HG02970 (cell line): Measurements from ENCODE around the gene WFDC12.

Experiments
- ATAC-seq: cut with Tn5 transposase; IDR thresholded peaks from one replicate; pipeline ENCODE4 v1.9.1; 2021; ENCODE audit warnings: mild to moderate bottlenecking, moderate library complexity, moderate number of reproducible peaks; ENCODE audit not compliant: unreplicated experiment, low FRiP score

Gene WFDC12

DNA sequence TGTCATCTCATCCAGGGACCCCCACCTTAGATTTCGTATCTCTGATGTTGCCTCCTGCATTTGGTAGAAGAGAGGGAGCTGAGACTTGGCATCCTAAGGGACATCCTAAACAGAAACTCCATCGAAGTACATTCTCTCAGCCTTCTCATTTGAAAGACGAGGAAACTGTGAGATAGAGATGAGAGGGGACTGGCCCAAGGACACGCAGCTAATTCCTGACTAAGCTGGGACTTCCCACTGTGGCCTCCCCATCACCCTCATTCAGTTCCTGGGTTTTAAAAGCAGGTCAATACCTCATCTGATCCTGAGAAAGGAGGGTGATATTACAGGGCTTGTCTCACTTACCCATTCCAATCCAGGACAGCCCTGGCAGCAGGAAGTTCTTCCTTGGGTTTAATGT is 8.4 kb downstream of the WFDC12 start:
- ATAC-seq = no peak

DNA sequence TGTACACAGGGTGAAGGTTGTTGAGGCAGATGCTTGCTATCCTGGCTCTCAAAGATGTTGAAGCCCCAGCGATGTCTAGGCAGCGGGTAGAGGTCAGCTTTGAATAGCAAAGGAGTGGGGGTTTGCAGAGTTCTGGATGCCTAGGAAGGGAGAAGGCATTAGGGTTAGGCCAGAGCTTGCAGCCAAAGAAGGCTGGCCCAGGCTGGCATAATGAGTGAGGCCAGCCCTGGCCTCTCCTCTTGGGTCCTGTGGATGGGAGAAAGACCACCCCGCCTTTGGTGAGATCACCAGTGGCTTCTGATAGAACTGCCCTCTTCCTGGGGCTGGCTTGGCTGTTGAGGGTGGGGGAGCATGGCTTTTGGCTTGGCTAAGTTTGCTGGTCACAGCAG is 8.9 kb downstream of the WFDC12 start:
- no peak for ATAC-seq

DNA sequence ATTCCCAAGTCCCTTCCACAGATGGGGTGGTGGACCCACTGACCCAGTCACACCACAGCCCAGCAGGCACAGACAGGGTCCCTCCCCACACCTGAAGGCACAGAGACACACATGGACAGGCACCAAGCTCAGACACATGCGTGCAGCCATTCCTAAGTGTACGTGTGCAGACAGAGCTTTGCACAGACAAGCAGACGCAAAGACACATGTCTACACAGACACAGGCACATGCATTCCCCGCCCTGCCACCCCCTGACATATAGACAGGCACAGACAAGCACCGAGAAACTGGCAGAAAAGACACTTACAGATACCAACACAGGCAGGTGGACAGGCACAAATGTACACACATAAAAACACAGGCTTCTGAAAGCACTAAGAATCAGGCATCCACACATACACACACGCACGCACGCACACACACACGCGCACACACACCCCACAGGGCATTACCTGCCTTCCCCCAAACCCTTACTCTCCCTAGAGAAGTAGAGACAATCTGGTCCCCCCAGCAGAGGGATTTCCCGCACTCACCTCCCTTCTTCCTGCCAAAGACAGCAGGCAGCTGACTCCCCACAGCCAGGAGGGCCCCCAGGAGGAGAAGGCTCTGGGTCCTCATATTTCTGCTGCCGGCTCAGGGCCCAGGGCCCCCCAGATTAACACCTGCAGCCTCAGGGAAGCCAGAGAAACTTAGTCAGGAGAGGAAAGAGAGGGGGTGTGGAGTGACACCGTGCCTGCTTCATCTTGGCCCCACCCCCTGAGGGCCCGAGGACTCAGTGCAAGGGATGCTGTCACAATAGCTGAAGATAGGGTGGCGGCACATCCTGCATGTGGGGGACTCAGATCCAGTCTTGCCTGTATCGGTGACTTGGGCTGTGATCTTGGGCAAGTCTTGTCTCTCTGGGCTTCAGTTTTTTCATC is 9.5 kb downstream of the WFDC12 start, which contains the start of gene WFDC5:
TSS of gene WFDC5 (minus strand) at position 710 of the 921 bp plus-strand sequence. CDS start at position 619, 91 bp downstream.
- no peak for ATAC-seq

DNA sequence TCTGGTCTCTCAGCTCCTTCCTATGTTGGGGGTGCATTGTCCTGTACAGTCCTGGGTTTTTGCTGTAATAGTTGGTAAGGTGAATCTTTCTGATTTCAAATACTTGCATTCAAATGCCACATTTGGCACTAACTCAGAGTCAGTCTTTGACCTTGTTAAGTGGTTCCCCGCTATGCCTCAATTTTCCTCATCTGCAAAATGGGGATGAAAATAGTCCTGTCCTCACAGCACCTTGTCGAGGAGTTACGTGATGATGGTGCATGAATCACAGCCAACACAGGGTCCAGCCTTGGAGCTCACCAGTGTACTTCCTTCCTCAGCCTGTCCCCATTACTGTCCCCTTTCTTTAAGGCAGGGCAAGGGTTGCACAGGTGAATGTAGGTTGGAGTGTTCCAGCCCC is 10.4 kb downstream of the WFDC12 start:
- no peak for ATAC-seq

DNA sequence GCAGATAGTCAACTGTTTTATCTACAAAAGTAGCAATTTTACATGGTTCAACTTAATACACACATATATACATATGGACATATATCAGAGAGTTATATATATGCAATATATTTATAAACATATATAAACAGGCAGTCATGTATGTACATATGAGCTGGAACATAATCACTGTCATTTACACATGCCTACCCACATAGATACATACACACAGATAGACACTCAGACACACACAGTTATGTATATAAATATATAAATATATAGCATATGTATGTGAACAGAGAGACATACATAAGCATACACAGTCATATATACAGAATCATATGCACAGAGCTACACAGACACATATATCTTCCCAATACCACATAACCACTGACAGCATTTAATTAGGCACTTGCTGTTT is 11.5 kb downstream of the WFDC12 start:
- ATAC-seq = no peak

DNA sequence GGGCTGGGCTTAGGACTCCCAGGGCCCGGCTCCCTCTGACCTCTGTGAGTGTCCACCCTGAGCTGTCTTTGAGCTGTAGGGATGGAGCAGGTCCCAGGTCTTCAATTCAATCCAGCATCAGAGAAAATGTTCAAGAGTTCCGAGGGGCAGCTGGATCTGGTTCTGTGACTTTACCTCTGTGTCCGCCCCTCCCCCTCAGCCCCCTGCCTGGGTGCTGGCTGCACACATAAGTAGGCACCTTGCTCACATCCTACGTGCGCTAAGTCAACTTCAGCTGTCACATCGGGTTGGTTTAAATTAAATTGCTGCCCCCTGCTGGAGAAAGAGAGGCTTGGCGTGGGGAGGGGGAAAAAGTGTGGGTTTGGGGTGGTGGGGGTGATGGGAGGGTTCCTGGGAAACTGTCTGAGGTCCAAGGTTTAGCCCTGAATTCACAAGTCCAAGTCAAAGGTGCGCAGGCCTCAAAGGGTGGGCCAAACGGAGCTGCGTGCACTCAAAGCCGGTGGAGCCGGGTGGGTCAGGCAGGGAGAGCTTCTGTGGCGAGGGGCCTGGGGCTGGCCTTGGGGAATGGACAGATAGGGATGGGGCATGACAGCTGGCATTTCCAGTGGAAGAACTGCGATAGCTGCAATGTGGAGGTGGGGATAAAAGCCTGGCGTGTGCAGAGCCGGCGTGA is 12.3 kb downstream of the WFDC12 start:
- no peak for ATAC-seq

DNA sequence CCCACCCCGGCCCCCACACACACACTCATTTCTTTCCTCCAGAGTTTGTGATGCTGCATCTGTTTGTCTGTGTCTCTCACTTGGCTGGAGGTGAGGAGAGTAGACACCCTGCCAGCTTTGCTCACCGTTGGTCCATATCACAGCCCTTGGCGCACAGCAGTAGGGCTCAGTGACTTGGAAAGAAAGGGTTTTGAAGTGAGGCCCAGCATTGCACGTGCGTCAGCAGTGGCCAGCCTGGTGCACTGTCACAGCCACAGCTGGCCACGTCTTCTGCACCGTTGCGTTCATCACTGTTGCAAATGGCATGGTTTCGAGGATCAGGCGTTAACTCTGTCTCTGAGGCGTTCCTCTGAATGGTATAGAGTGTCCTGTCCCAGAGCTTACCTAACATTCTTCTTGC is 13.0 kb downstream of the WFDC12 start:
- no peak for ATAC-seq

DNA sequence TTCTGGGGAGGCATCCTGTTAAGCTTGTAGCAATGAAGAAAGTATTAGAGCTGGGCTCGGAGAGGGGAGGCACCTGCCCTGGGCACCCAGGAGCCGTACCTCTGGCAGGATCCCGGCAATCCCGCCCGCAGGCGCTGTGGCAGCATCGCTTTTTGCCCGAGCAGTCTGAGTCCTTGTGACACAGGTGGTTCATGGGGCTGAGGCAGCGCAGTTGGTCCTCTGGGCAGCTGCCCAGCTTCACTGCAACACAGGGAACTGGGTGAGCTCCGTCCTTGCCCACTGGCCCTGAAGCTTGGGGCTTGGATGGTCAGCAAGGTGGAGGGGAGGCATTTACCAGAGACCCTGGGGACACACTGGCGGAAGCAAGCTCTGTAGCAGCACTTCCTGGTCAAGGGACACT is 14.0 kb downstream of the WFDC12 start:
- no peak for ATAC-seq

DNA sequence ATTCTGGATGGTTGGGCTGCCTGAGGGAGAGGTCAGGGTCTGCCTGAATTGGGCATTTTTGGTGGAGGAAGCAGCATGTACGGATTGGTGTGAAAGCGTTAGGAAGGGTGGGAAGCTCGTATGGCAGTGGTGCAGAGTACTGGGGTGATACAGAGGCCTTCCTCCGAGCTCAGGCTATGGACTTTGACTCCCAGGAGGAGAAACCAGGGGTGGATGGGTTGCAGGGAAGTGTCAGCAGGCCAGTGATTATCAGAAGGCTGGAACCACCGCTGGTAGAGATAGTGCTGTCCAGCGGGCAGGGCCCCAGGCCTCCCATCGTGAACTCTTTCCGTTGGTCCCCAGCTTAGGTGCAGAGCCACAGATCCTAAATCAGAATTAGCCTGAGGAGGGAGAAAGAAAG is 14.6 kb downstream of the WFDC12 start:
- ATAC-seq = no peak

DNA sequence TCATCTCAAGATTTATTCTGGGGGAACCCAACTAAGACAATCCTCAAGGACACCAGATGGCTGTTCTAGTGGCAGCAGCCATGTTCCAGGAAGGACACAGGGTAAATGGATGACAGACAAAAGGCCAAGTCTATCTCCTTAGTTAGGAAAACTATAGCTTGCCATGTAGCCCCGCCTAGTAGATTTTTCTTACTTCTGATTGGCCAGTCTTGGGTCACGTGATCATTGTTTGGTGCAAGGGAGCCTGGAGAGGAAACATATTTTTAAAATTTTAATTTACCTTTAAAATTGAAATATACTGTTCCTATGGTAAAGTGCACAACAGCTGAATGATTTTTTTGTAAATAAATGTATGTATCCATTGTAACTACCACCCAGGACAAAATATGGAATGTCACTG is 18.9 kb downstream of the WFDC12 start:
- no peak for ATAC-seq

DNA sequence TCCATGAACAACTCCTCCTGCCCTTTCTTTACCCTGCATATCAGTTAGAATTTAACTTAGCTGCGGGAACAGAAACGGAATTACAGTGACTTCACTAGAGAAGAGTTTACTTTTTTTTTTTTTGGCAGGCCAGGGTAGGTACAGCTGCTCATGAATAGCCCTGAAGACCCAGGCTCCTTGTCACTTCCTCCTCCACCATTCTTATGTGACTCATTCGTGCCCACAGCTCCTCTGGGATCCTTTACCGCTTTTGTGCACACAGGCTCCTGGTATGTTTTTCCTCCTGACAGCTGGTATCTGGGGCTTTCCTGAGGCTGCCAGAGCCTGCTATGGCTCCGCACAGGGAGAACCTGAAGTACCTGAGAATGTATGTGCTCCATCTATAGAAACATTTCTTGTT is 19.5 kb downstream of the WFDC12 start:
- no peak for ATAC-seq

DNA sequence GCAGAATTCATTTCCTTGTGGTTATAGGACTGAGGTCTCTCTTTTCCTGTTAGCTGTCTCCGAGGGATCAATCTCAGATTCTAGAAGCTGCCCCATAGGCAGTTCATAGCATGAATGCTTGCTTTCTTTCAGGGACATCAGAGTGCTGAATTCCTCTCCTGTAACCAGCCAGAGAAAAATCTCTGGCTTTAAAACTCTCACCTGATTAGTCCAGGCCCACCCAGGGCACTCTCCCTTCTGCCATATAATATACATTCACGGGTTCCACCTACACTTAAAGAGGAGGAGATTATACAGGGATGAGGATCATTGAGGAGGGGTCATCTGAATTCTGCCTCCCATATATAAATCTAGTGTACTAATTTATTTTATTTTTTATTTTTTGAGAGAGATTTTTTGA is 21.2 kb downstream of the WFDC12 start:
- ATAC-seq = no peak

DNA sequence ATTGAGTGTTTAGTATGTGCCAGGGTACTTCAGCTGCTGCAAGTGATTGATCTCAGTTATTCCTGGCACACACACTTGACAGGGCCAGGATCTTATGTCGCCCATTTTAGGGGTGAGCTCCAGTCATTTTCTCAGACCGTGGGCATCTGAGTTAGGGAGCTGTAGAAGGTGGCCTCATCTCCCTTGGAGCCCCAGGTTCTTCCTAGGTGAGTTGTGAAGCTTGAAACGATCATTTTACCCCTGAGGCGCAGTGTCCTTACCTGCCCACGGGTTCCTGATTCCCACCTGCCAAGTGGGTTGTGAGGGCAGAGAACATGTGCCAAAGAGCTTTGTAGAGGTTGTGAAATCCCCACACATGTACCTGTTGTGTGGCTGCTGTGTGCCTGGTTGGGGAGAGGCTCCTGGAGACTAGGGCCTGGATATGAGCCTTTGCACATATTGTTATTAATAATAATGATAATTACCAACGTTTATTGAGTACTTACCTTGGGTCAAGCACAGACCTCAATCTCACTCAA is 22.9 kb downstream of the WFDC12 start:
- ATAC-seq = no peak

DNA sequence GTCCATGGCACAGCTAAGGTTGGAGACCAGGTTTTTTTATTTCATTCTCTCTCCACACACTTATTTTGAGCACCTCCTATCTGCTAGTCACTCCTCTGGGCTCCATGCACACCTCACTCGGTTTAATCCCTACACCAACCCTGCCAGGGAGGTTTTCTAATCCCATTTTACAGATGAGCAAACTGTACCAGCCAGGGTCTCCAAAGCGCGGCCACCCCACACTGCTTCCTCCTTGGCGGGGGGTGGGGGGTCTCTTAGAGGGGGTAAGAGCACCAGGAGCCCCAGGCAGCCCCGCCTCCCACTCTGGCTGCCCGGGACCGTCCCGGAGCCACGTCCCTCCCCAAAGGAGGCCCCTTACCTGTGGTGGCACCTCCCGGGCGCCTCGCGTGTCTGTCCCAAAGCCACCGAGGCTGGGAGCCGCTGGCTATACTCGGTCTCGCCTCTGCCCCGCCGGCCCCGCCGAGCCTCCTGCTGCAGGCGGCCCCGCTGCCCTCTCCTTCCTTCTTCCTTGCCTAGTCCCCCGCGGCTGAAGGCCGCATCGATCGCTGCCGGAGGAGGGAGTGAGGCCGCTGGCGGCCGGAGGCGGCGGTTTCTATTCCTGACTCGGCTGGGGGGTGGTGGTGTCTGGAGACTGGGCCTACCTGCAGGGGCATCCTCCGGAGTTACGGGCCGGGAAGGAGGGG is 23.6 kb downstream of the WFDC12 start, which contains the start of gene KCNS1:
TSS of gene KCNS1 (minus strand) at position 565 of the 683 bp plus-strand sequence. CDS start 1,891 bp downstream, outside the sequence.
- no peak for ATAC-seq

DNA sequence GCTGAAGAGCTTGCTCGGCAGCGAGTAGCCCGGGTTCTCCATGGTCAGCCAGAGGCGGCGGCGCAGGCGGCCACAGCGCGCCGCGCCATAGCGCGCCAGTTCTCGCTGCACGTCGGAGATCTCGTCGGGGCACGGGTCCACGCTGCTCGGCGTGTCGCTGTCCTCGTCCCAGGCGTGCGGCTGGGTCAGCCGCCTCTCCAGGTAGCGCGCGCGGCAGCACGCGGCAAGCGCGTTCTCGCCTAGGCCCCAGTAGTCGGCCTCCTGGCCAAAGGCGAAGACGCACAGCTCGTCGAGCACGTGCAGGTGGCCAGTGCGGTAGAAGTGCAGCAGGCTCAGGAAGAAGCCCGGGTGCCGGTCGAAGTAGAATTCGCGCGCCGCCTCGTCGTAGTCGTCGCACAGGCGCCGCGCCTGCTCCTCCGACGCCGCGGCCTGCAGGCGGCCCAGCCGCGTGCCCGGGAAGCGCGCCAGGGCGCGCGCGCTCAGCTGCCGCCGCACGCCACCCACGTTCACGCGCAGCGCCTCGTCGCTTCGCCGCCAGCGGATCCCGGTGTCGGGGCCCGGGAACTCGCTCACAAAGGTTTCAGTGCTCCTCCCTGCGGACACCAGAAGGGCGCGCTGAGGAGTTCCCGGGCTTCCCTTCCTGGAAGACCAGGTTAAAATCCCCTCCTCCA is 26.0 kb downstream of the WFDC12 start:
- ATAC-seq = no peak

DNA sequence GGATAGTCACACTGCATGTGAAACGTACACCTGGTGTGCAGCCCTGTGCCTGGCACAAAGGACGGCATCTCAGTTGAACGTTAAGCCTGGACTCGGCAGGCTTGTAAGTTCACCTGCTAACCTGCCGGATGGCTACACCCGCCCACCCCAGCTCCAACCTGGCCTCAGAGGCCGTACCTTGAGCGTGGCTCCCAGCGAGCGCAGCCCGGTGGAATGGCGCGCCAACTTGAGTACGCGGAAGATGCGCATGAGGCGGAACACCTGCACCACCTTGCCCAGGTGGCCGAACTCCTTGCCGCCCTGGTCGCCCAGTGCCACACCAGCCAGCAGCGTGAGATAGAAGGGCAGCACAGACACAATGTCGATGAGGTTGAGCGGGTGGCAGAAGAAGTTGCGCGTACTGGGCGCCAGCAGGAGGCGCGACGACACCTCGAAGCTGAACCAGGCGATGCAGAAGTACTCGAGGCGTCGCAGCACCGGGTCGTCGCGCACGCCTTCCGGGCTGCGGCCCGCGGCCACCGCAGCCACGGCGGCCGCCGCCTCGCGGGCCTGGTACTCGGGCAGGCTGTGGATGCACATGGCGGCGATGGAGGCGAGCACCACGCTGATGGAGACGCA is 26.7 kb downstream of the WFDC12 start:
- ATAC-seq = no peak

DNA sequence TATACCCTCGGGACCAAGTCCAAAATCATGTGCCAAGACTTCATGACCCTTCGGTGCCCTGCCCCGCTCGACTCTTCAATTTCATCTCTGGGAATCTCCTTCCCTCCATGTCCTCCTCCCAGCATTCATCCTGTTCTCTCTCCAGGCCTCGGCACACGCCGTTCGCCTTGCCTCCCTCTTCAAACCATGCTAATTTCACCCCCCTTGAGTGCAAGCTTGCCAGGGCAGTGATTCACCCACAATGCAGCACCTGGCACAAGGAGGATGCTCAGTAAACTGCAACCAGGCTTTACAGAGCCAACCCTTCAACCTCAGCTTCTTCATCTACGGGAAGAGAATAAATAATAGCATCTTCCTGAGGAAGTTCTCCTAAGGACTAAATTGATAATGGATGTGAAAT is 27.5 kb downstream of the WFDC12 start:
- no peak for ATAC-seq

DNA sequence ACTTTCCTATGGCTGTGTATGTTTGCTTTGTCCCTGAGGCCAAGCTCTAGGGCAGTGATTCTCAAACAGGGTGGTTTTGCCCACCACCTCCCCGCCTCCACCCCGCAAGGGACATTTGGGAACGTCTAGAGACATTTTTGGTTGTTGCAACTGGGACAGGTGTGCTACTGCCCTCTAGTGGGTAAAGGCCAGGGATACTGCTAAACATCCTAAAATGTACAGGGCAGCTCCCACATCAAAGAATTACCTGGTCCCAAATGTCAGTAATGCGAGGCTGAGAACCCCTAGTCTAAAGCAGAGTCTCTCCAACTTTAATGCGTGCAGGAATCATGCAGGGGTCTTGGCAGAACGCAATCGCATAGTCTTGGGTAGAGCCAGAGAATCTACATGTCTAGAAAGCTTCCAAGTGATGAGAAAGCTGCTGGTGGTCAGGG is 28.4 kb downstream of the WFDC12 start:
- no peak for ATAC-seq

DNA sequence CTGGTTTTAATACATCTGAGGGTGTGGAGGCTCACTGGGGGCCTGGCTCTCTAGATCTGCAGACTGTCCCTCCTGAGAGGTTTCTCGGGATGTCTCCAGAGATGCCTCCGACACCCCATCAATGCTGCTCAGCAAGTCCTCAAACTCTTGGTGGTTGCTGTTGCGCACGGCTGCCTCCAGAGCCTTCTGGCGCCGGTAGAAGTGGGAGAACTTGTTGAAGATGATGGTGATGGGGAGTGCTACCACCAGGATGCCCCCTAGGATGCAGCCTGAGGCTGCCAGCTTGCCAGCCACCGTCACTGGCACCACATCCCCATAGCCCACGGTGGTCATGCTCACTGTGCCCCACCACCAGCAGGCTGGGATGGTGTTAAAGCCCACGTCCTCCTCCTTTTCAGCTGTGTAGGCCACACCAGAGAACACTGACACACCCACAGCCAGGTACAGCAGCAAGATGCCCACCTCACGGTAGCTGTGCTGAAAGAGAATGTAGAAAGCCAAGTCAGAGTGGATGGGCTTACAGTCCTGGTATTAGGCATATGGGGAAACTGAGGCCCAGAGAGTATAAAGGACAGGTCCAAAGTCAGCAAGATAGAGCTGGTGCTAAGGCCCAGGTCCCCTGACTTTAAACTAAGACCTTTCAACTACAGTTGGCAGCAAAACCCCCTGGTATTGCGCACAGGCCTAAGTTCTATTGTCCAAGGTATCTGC is 29.2 kb downstream of the WFDC12 start:
- no peak for ATAC-seq
